Stimulated activated CD8-positive, alpha-beta memory T cell treated with anti-CD3 and anti-CD28 coated beads, Interleukin-12 subunit alpha, Interleukin-12 subunit beta, amount 100 ng/mL, for 24 hours (primary cell): ENCODE results near the gene CDK13.
"Not testable (repeated sequence)": the region's sequence is repeated elsewhere in the genome, so short reads cannot be mapped to it uniquely, and the experiment has no call there.

ENCODE experiments used
- DNase-seq: peaks from one replicate; pipeline ENCODE4 v3.0.0-alpha.2; 2020; ENCODE audit errors: extremely low read depth

Gene CDK13

GRCh38 chr7:39949971-39950472, at the start of gene CDK13:
CDK13 (plus strand) TSS chr7:39950256; CDS start chr7:39950642, 386 bp downstream.
- DNase-seq, result peak; percentile 65

GRCh38 chr7:39904077-39904486, 46.0 kb upstream of the CDK13 start:
- DNase-seq, result no peak

- DNase-seq, result no peak
Observed at GRCh38 chr7:39908141-39908540, 41.9 kb upstream of the CDK13 start.

- DNase-seq, result no peak
Observed at GRCh38 chr7:39908973-39909372, 41.1 kb upstream of the CDK13 start.

GRCh38 chr7:39909526-39909925, 40.5 kb upstream of the CDK13 start:
- DNase-seq, result no peak

- DNase-seq, result no peak
Observed at GRCh38 chr7:39910108-39910869, 39.8 kb upstream of the CDK13 start.

- no peak for DNase-seq
Observed at GRCh38 chr7:39911167-39911566, 38.9 kb upstream of the CDK13 start.

GRCh38 chr7:39915847-39916246, 34.2 kb upstream of the CDK13 start:
- DNase-seq, result not testable (repeated sequence)

GRCh38 chr7:39919646-39920045, 30.4 kb upstream of the CDK13 start:
- no peak for DNase-seq

- DNase-seq, result no peak
Observed at GRCh38 chr7:39921506-39922175, 28.4 kb upstream of the CDK13 start.

GRCh38 chr7:39922580-39922979, 27.5 kb upstream of the CDK13 start:
- DNase-seq, result no peak

- DNase-seq, result no peak
Observed at GRCh38 chr7:39923091-39923490, 27.0 kb upstream of the CDK13 start.

- DNase-seq, result no peak
Observed at GRCh38 chr7:39924122-39924521, 25.9 kb upstream of the CDK13 start.

- DNase-seq, result no peak
Observed at GRCh38 chr7:39926111-39926510, 23.9 kb upstream of the CDK13 start.

- DNase-seq, result no peak
Observed at GRCh38 chr7:39927018-39927417, 23.0 kb upstream of the CDK13 start.

- DNase-seq, result no peak
Observed at GRCh38 chr7:39934132-39934531, 15.9 kb upstream of the CDK13 start.

- DNase-seq, result no peak
Observed at GRCh38 chr7:39936761-39937160, 13.3 kb upstream of the CDK13 start.

- no peak for DNase-seq
Observed at GRCh38 chr7:39937366-39938153, 12.5 kb upstream of the CDK13 start.

GRCh38 chr7:39942883-39943282, 7.2 kb upstream of the CDK13 start:
- no peak for DNase-seq

GRCh38 chr7:39946693-39947092, 3.4 kb upstream of the CDK13 start:
- no peak for DNase-seq

- DNase-seq, result no peak
Observed at GRCh38 chr7:39948375-39948955, 1.6 kb upstream of the CDK13 start.
